Heart left ventricle (tissue), 16 donors: ENCODE measurements around the gene CHST5. TPM values are rescaled to one million over a fixed set of nuclear protein-coding genes. Genes with fewer than 3 reads are reported as not detected.

Source experiments
- ATAC-seq, 4 donors: fragments of 200-7000 bp; cut with Tn5 transposase; one replicate each; pipeline ENCODE4 v1.9.1; 2020 to 2022; ENCODE audit warnings: moderate library complexity in 4 of 4, mild to moderate bottlenecking in 3 of 4, moderate number of reproducible peaks in 1 of 4
- DNase-seq, 5 donors: peaks; one replicate each; pipeline ENCODE4 v3.0.0-alpha.2; 2020
- H3K27ac ChIP-seq, 12 donors: fragments of 200-600 bp; sonication (generic) in 4 of 12; one replicate each; pipeline versions ENCODE4 v1.5.0 to v1.8.0; 2016 to 2022; ENCODE audit warnings: mild to moderate bottlenecking in 2 of 12
- H3K27me3 ChIP-seq, 9 donors: fragments of 200-600 bp; sonication (generic) in 2 of 9; one replicate each; pipeline versions ENCODE4 v1.5.1 to v1.8.0; 2016 to 2022; ENCODE audit warnings: mild to moderate bottlenecking in 3 of 9
- H3K36me3 ChIP-seq, 9 donors: fragments of 200-600 bp; sonication (generic) in 2 of 9; one replicate each; pipeline versions ENCODE4 v1.5.0 to v1.8.0; 2018 to 2022; ENCODE audit warnings: mild to moderate bottlenecking in 2 of 9
- H3K4me1 ChIP-seq, 12 donors: fragments of 200-600 bp; sonication (generic) in 4 of 12; one replicate each; pipeline versions ENCODE4 v1.5.0 to v1.8.0; 2016 to 2022; ENCODE audit warnings: mild to moderate bottlenecking in 3 of 12
- H3K4me3 ChIP-seq, 12 donors: fragments of 200-600 bp; sonication (generic) in 4 of 12; one replicate each; pipeline versions ENCODE4 v1.5.0 to v1.8.0; 2017 to 2022; ENCODE audit warnings: mild to moderate bottlenecking in 9 of 12, moderate library complexity in 4 of 12
- H3K9me3 ChIP-seq, 12 donors: fragments of 200-600 bp; sonication (generic) in 4 of 12; one replicate each; pipeline versions ENCODE4 v1.5.0 to v1.8.0; 2016 to 2022; ENCODE audit warnings: mild to moderate bottlenecking in 1 of 12
- CTCF ChIP-seq, 12 donors: fragments of 200-600 bp; sonication (generic) in 4 of 12; IDR thresholded peaks; one replicate each; pipeline versions ENCODE4 v1.5.0 to v1.8.0; 2018 to 2022; ENCODE audit warnings: antibody characterized with exemption in 12 of 12, mild to moderate bottlenecking in 5 of 12
- POLR2A ChIP-seq, 2 donors: fragments of 450-650 bp; IDR thresholded peaks; one replicate each; pipeline ENCODE4 v1.6.1; 2017; ENCODE audit warnings: antibody characterized with exemption in 2 of 2, mild to moderate bottlenecking in 2 of 2, moderate library complexity in 2 of 2
- WGBS, 4 donors: extraction: QIAGEN DNeasy Blood & Tissue Kit in 2 of 4; methylation state at CpG; one replicate each; pipeline versions ENCODE4 v1.1.5 to v1.1.7; 2013 to 2018; 5-methylcytosine and 5-hydroxymethylcytosine counted together
- intact Hi-C, 10 donors: fragments of 100-400 bp; cut with DNase I; formaldehyde crosslinking; loops; one replicate each; pipeline versions ENCODE4 v1.11.1 to v1.14.2; 2022
- long read RNA-seq, 3 donors: library from polyadenylated mRNA; unstranded; transcript quantifications; one replicate each; pipeline ENCODE4 v2.0.0, GENCODE V29; 2020 to 2021
- polyA plus RNA-seq, 2 donors: library from polyadenylated mRNA; stranded (reverse); fragments of 200-250 nt; gene quantifications; one replicate each; pipeline ENCODE4 v1.2.3, GENCODE V29; 2013
- total RNA-seq, 9 donors: library from RNA; depleted of rRNA in 2 of 9; stranded (reverse); fragments of >200 nt in 2 of 9; fragmentation: NEBNext Ultra II Directional in 3 of 9; extraction: Animal tissue kit (Norgen Biotek cat#: 25700) in 3 of 9; gene quantifications; one replicate each; pipeline versions ENCODE4 v1.1.0 to v1.2.4, GENCODE V29; 2016 to 2023
- donor health status: ischemic (EF 13 %, LVEDD 7.1; RV severe dilation, severe dysfunction).
- donor health status: healthy with polysubstance abuse.
- donor health status: DM: no; HTN: yes; CAD: no.
- donor health status: DM: no; HTN: no; CAD: no.
- donor health status: ischemic (EF 25% LVEDD 6.9; RV normal size, moderate dysfunction).
- donor health status: ischemic (EF 25% LVEDD 5.7; RV mildly dilated, moderate dysfunction).
- donor health status: healthy.
- donor health status: DM: yes; HTN: yes; CAD: no.
- donor health status: ischemic (EF 35%, LVEDD 5.7; RV mildly dilated, moderate dysfunction).
- donor health status: nonischemic (EF 11% LVEDD 7.7; RV severe dilation, severe dysfunction).
- donor health status: DM: yes; HTN: yes; CAD: no.
- donor health status: PGD.
- donor health status: ischemic (EF 29% LVEDD 5.4; RV normal size, mild dysfunction).
- donor health status: nonischemic (EF 23%, LVEDD 6.1; RV moderate dilation, normal function).

Gene CHST5
- total RNA-seq (under 1 TPM in 6 of 9 donors, not detected in 3; 0.15 to 0.96 (median 0.44) TPM), polyA plus RNA-seq (under 1 TPM; 0.18 to 0.61 TPM)
- long read RNA-seq, donor 1: 0 reads
- long read RNA-seq, donor 2: 0 reads
- long read RNA-seq, donor 3: 0 reads

- H3K27ac ChIP-seq: no peak within 1 kb of the TSS
- peaks cover 0 to 8% (median 1%) of the 10 kb centered on the region in 12 donors for H3K4me1 ChIP-seq
- intact Hi-C loops: no loop called here
- peaks cover 0 to 5% (median 0%) of the 10 kb centered on the region in 9 donors for H3K36me3 ChIP-seq
- DNase-seq: no peak
- H3K9me3 ChIP-seq: no peaks in the 10 kb centered on the region
- TF ChIP-seq CTCF (IDR thresholded peaks at IDR 0.05) (no peak), POLR2A (IDR thresholded peaks at IDR 0.05) (no peak)
- 92 to 95% (median 93%) methylated on average over 6 to 7 of the region's 7 CpGs for WGBS, 4 donors
- H3K27me3 ChIP-seq: no peaks in the 10 kb centered on the region
- peak within 1 kb of the TSS in 2 of 12 donors; percentile 15 to 24 for H3K4me3 ChIP-seq
- ATAC-seq: no peak
These were observed at the start of gene CHST5 for GRCh38 chr16:75535901-75536300. Gene CHST5 (minus strand): TSS chr16:75536108. CDS start chr16:75530384, 5,724 bp downstream.

GRCh38 chr16:75584108-75584507 lies 48.2 kb upstream of the CHST5 start:
- Histone ChIP-seq H3K4me3 (no peak overlapping the region), H3K27me3 (no peaks in the 10 kb centered on the region), H3K27ac (no peak overlapping the region), H3K9me3 (no peaks in the 10 kb centered on the region), H3K4me1 (peaks cover 0 to 14% (median 4%) of the 10 kb centered on the region in 12 donors), H3K36me3 (peaks cover 0 to 40% (median 16%) of the 10 kb centered on the region in 9 donors)
- TF ChIP-seq CTCF (IDR thresholded peaks at IDR 0.05) (no peak), POLR2A (IDR thresholded peaks at IDR 0.05) (no peak)
- DNase-seq: no peak
- WGBS, 4 donors: 74 to 85% (median 78%) methylated on average over 3 of the region's 3 CpGs
- no peak for ATAC-seq
- intact Hi-C loops: no loop called here

GRCh38 chr16:75579281-75579834 lies 43.5 kb upstream of the CHST5 start:
- H3K9me3 ChIP-seq: no peaks in the 10 kb centered on the region
- H3K4me3 ChIP-seq: no peak overlapping the region
- DNase-seq (no peak), ATAC-seq (no peak)
- 90 to 93% (median 91%) methylated on average over 7 of the region's 7 CpGs for WGBS, 4 donors
- peaks cover 0 to 22% (median 2%) of the 10 kb centered on the region in 12 donors for H3K4me1 ChIP-seq
- H3K27me3 ChIP-seq: no peaks in the 10 kb centered on the region
- no peak overlapping the region for H3K27ac ChIP-seq
- peaks cover 0 to 76% (median 63%) of the 10 kb centered on the region in 9 donors for H3K36me3 ChIP-seq
- TF ChIP-seq POLR2A (IDR thresholded peaks at IDR 0.05) (no peak), CTCF (IDR thresholded peaks at IDR 0.05) (no peak)
- intact Hi-C loops: no loop called here

GRCh38 chr16:75578725-75579124 lies 42.8 kb upstream of the CHST5 start:
- Histone ChIP-seq H3K36me3 (peaks cover 0 to 82% (median 69%) of the 10 kb centered on the region in 9 donors), H3K27ac (no peak overlapping the region), H3K4me1 (peaks cover 0 to 28% (median 6%) of the 10 kb centered on the region in 12 donors), H3K4me3 (no peak overlapping the region), H3K27me3 (no peaks in the 10 kb centered on the region), H3K9me3 (no peaks in the 10 kb centered on the region)
- no peak for ATAC-seq
- WGBS, 4 donors: 83 to 95% (median 89%) methylated on average over 2 of the region's 2 CpGs
- intact Hi-C loops: no loop called here
- TF ChIP-seq POLR2A (IDR thresholded peaks at IDR 0.05) (no peak), CTCF (IDR thresholded peaks at IDR 0.05) (no peak)
- DNase-seq: no peak
